ENCODE results near the gene GIMAP8. TPM values are rescaled to one million over a fixed set of nuclear protein-coding genes. Genes with fewer than 3 reads are reported as not detected.

GIMAP8 gene
- total RNA-seq, 1 experiment from 2014 or later = not detected

- H3T11ph ChIP-seq (ENCODE audit: low read length) = no peak overlapping the region
- H3K9me3 ChIP-seq (ENCODE audit: control insufficient read depth, low read depth, low read length) = no peaks in the 10 kb centered on the region
- no CpG with 5 or more reads among the region's 1 CpG for WGBS (ENCODE audit: extremely low coverage, insufficient read length, low lambda C conversion rate)
- Mint-ChIP-seq H3K4me3 (peak overlapping the region in 1 of 2 experiments; percentile 41; a peak in 3 of 5 replicates), H3K27me3 (ENCODE audit: low read depth) (no peaks in the 10 kb centered on the region), H3K36me3 (ENCODE audit: insufficient read depth in 1 of 3, low read depth in 3 of 3) (peaks cover 13 to 20% (median 13%) of the 10 kb centered on the region in 3 experiments), H3K9me3 (no peaks in the 10 kb centered on the region; a peak in 1 of 5 replicates), H3K4me1 (peaks cover 71 to 73% of the 10 kb centered on the region in 2 experiments), H3K27ac (peak overlapping the region; percentile 99)
- H3K56ac ChIP-seq (ENCODE audit: insufficient read length, low read depth, low read length) = no peak overlapping the region
- no peaks in the 10 kb centered on the region for H4K20me1 ChIP-seq (ENCODE audit: control insufficient read depth, insufficient read depth, insufficient read length)
- peak overlapping the region; percentile 94 for H3K18ac ChIP-seq (ENCODE audit: insufficient read length, low read depth, low read length)
- no peak overlapping the region for H2BK20ac ChIP-seq (ENCODE audit: low read depth, low read length, poor library complexity, severe bottlenecking)
- peak overlapping the region; percentile 0 for H3K4me2 ChIP-seq (ENCODE audit: insufficient read depth, insufficient read length, low read length)
- H3K23ac ChIP-seq (ENCODE audit: insufficient read length, low read depth, low read length) = no peak overlapping the region
- peak overlapping the region; percentile 43 for H2AK5ac ChIP-seq (ENCODE audit: insufficient read length, low read length)
- H4K91ac ChIP-seq (ENCODE audit: insufficient read length, low read depth, low read length) = no peak overlapping the region
- peak overlapping the region; percentile 91 for H3K27ac ChIP-seq (ENCODE audit: insufficient read length, low read depth, low read length)
- H4K8ac ChIP-seq (replicated peaks; ENCODE audit: insufficient read length, low read depth, low read length) = no peak overlapping the region
- no peak overlapping the region for H2BK12ac ChIP-seq (ENCODE audit: insufficient read length, low read depth, low read length)
- no peak overlapping the region for H2BK5ac ChIP-seq (ENCODE audit: insufficient read length, low read length)
- H3K27me3 ChIP-seq (ENCODE audit: insufficient read depth, low read length) = no peaks in the 10 kb centered on the region
- no peak overlapping the region for H2BK120ac ChIP-seq (ENCODE audit: low read depth, low read length, poor library complexity, severe bottlenecking)
- H3K14ac ChIP-seq (ENCODE audit: insufficient read depth, low read length) = peak overlapping the region; percentile 72; the same call in 1 of the 2 replicates
- TF ChIP-seq CTCF (conservative IDR thresholded peaks at IDR 0.05) = no peak
- H3K79me2 ChIP-seq (ENCODE audit: insufficient read depth, low read length) = no peaks in the 10 kb centered on the region
- DNase-seq = no peak
- H2AFZ ChIP-seq (ENCODE audit: low read length) = no peak overlapping the region
- 0 out of 2 replicates have a peak overlapping the region, but pooled peaks have one; percentile 90 for H3K4ac ChIP-seq (ENCODE audit: low read depth, low read length)
- H4K5ac ChIP-seq (ENCODE audit: insufficient read length, low read depth, low read length) = no peak overlapping the region
- H3K4me1 ChIP-seq (ENCODE audit: insufficient read depth, low read length) = peaks cover 44% of the 10 kb centered on the region
- no peak overlapping the region for H3K9ac ChIP-seq (ENCODE audit: extremely low read depth, insufficient read length, low read length)
- no peaks in the 10 kb centered on the region for H3K79me1 ChIP-seq (ENCODE audit: insufficient read depth, low read depth, low read length, poor library complexity, severe bottlenecking)
- H3K23me2 ChIP-seq (ENCODE audit: insufficient read length, low read depth, low read length, poor library complexity, severe bottlenecking) = peaks cover 8% of the 10 kb centered on the region
- no peak overlapping the region for H2BK15ac ChIP-seq (ENCODE audit: low read depth, low read length)
Measured at GRCh38 chr7:150401424-150401790, 49.0 kb upstream of the GIMAP8 start.

All from H9 (cell line).